Ascending aorta (tissue), 2 donors: ENCODE data around the gene POU3F4. TPM values are rescaled to one million over a fixed set of nuclear protein-coding genes. Genes with fewer than 3 reads are reported as not detected.
A peak's percentile ranks its signal among the peaks of the same experiment; 100 is the strongest.

Source experiments
- DNase-seq, 2 donors: peaks; one replicate each; pipeline ENCODE4 v3.0.0-alpha.2; 2019; ENCODE audit warnings: low spot score in 2 of 2
- H3K27ac ChIP-seq, 2 donors: fragments of 200-600 bp; sonication (generic); one replicate each; pipeline ENCODE4 v1.5.1; 2016 to 2017; ENCODE audit warnings: mild to moderate bottlenecking in 1 of 2
- H3K27me3 ChIP-seq: fragments of 200-600 bp; sonication (generic); one replicate; pipeline ENCODE4 v1.5.1; 2017
- H3K36me3 ChIP-seq, 2 donors: fragments of 200-600 bp; sonication (generic); one replicate each; pipeline ENCODE4 v1.5.1; 2016
- H3K4me1 ChIP-seq, 2 donors: fragments of 200-600 bp; sonication (generic); one replicate each; pipeline ENCODE4 v1.5.1; 2016 to 2017; ENCODE audit warnings: mild to moderate bottlenecking in 1 of 2
- H3K4me3 ChIP-seq, 2 donors: fragments of 200-600 bp; sonication (generic); one replicate each; pipeline ENCODE4 v1.5.1; 2016 to 2017; ENCODE audit warnings: mild to moderate bottlenecking in 1 of 2
- H3K9me3 ChIP-seq, 2 donors: fragments of 200-600 bp; sonication (generic); one replicate each; pipeline ENCODE4 v1.5.1; 2016
- intact Hi-C: fragments of 100-400 bp; cut with DNase I; formaldehyde crosslinking; loops from one replicate; pipeline ENCODE4 v1.15.1; 2023
- total RNA-seq: library from RNA; depleted of rRNA; stranded (reverse); fragments of >200 nt; gene quantifications from one replicate; pipeline ENCODE4 v1.1.0, GENCODE V29; 2016
- TF ChIP-seq, protein P1 (sequence below), 3 experiments: fragments of 200-600 bp in 2 of 3; fragments of 450-650 bp in 1 of 3; sonication (generic) in 2 of 3; IDR thresholded peaks; one replicate each; pipeline ENCODE4 v1.5.1; 2016 to 2019; ENCODE audit warnings: antibody characterized with exemption in 3 of 3, mild to moderate bottlenecking in 1 of 3, moderate library complexity in 1 of 3

Gene POU3F4
- total RNA-seq, 1 donor from 2014 or later: not detected

DNA sequence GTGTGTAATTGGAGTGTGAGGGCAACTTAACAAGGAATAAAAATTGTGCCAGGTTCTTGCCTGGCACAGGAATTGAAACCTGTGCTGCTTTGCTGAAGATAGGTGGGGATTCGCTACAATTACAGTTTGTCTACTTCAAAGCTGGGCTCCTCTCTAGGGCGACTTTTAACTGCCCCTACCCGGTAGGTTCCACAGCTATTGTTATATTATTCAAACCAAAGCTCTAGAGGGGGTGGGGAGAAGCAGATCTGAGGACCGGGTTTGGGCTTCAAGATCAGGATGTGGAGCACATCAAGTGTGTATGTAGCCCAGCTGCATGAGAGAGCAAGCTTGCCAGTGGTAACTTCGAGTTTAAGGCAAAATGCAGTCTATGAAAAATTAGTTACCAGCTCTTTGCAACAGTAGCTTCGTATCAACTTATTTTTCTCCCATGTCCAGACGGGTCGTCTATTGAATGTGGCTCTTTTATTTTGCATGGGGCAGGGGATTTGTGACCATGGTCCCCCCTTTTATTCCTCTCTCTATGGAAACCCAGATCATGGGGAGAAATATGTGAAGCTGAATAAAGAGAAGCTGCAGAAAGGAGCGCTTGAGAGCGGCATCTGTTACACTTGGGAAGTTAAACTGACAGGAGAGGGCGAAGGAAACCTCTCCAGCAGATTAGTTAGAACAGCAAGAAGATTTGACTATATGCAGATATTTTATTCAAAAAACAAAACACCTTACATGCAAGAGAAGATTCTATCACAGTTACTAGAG is 3.2 kb upstream of the POU3F4 start:
- no peaks in the 10 kb centered on the region for H3K36me3 ChIP-seq
- peaks cover 7% of the 10 kb centered on the region for H3K27me3 ChIP-seq
- H3K9me3 ChIP-seq: no peaks in the 10 kb centered on the region
- no peak for DNase-seq
- no peak overlapping the region for H3K4me3 ChIP-seq
- intact Hi-C loops: no loop called here
- H3K27ac ChIP-seq: no peak overlapping the region
- no peaks in the 10 kb centered on the region for H3K4me1 ChIP-seq
- TF ChIP-seq, protein P1, sequence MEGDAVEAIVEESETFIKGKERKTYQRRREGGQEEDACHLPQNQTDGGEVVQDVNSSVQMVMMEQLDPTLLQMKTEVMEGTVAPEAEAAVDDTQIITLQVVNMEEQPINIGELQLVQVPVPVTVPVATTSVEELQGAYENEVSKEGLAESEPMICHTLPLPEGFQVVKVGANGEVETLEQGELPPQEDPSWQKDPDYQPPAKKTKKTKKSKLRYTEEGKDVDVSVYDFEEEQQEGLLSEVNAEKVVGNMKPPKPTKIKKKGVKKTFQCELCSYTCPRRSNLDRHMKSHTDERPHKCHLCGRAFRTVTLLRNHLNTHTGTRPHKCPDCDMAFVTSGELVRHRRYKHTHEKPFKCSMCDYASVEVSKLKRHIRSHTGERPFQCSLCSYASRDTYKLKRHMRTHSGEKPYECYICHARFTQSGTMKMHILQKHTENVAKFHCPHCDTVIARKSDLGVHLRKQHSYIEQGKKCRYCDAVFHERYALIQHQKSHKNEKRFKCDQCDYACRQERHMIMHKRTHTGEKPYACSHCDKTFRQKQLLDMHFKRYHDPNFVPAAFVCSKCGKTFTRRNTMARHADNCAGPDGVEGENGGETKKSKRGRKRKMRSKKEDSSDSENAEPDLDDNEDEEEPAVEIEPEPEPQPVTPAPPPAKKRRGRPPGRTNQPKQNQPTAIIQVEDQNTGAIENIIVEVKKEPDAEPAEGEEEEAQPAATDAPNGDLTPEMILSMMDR (IDR thresholded peaks at IDR 0.05): no peak

DNA sequence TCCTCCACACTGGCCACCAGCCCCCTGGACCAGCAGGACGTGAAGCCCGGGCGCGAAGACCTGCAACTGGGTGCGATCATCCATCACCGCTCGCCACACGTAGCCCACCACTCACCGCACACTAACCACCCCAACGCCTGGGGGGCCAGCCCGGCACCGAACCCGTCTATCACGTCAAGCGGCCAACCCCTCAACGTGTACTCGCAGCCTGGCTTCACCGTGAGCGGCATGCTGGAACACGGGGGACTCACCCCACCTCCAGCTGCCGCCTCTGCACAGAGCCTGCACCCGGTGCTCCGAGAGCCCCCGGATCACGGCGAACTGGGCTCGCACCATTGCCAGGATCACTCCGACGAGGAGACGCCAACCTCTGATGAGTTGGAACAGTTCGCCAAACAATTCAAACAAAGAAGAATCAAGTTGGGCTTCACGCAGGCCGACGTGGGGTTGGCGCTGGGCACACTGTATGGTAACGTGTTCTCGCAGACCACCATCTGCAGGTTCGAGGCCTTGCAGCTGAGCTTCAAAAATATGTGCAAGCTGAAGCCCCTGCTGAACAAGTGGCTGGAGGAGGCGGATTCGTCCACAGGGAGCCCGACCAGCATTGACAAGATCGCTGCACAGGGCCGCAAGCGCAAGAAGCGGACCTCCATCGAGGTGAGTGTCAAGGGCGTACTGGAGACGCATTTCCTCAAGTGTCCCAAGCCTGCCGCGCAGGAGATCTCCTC is 600 bp downstream of the POU3F4 start:
- TF ChIP-seq, protein P1 (IDR thresholded peaks at IDR 0.05): no peak
- Histone ChIP-seq H3K27me3 (peaks cover 7% of the 10 kb centered on the region), H3K27ac (no peak overlapping the region), H3K9me3 (no peaks in the 10 kb centered on the region), H3K36me3 (no peaks in the 10 kb centered on the region), H3K4me1 (no peaks in the 10 kb centered on the region), H3K4me3 (peak overlapping the region in 1 of 2 donors; percentile 3)
- DNase-seq: no peak
- intact Hi-C loops: no loop called here

- Histone ChIP-seq H3K36me3 (no peaks in the 10 kb centered on the region), H3K27me3 (peaks cover 7% of the 10 kb centered on the region), H3K27ac (no peak overlapping the region), H3K4me3 (peak overlapping the region in 1 of 2 donors; percentile 3), H3K4me1 (no peaks in the 10 kb centered on the region), H3K9me3 (no peaks in the 10 kb centered on the region)
- intact Hi-C loops: no loop called here
- DNase-seq: no peak
- TF ChIP-seq, protein P1 (IDR thresholded peaks at IDR 0.05): no peak
Observed at GRCh38 chrX:83509254-83509801, 1.2 kb downstream of the POU3F4 start.

DNA sequence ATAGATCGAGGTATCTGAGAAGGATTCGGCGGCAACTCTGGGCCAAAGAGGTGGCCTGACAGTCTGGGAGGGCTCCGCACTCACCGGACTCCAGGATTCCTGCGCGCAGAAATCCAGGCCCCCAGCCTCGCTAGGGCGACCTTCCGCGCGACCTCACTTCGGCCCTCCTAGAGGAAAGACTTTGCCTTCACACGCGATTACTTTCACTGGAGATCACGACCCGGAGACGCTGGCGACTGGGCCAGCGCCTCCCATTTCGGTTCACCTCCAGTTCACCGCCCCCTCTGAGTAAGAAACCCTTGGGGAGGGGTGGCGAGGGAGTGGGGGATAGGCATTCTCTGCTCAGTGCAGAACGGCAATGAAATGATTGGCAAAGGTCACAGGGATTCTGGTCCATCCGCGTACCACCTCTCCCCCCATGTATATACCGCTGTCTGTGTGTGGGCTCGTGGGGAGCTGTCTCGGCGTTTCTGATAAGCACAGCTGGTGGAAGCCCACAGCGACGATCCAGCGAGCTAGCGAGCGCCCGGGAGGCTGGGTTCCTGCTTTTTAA is 2.5 kb downstream of the POU3F4 start:
- TF ChIP-seq, protein P1 (IDR thresholded peaks at IDR 0.05): no peak
- H3K4me3 ChIP-seq: peak overlapping the region in 1 of 2 donors; percentile 49
- no peaks in the 10 kb centered on the region for H3K9me3 ChIP-seq
- H3K36me3 ChIP-seq: no peaks in the 10 kb centered on the region
- no peak overlapping the region for H3K27ac ChIP-seq
- H3K4me1 ChIP-seq: no peaks in the 10 kb centered on the region
- DNase-seq: no peak
- H3K27me3 ChIP-seq: peaks cover 7% of the 10 kb centered on the region
- intact Hi-C loops: no loop called here

DNA sequence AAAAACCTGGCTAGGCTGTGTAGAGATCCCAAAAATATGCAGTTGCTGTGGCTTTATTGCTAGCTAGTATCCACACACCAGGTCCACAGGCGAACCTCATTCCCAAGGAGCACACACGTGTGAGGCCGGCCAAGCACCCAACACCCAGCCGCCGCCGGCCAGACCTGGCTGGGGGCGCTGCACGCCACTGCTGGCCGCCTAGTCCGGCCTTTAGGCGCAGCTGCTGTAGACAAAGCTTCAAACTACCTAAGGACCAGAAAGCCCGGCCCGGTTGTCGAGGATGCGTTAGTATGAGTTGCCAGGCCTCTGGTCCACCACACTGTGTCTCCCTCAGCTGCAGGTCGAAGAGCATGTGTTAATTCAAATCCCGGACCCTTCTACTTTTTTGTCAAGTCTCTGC is 3.1 kb downstream of the POU3F4 start:
- no peak for DNase-seq
- H3K9me3 ChIP-seq: no peaks in the 10 kb centered on the region
- intact Hi-C loops: no loop called here
- H3K36me3 ChIP-seq: no peaks in the 10 kb centered on the region
- TF ChIP-seq, protein P1 (IDR thresholded peaks at IDR 0.05): no peak
- peaks cover 7% of the 10 kb centered on the region for H3K27me3 ChIP-seq
- H3K4me1 ChIP-seq: no peaks in the 10 kb centered on the region
- H3K27ac ChIP-seq: no peak overlapping the region
- H3K4me3 ChIP-seq: peak overlapping the region in 1 of 2 donors; percentile 49
